Common myeloid progenitor, CD34-positive (primary cell): Measurements from ENCODE around the gene GSX2.

Experiments used
- CTCF ChIA-PET: fragments of 350-600 bp; sonication (Branson Sonifier 250); formaldehyde crosslinking; loops from one replicate; lab custom pipeline; 2021; ENCODE audit warnings: antibody characterized with exemption; lab: Charles Lee
- POLR2A ChIA-PET: fragments of 350-600 bp; sonication (Branson Sonifier 250); formaldehyde crosslinking; loops from one replicate; lab custom pipeline; 2021; ENCODE audit warnings: antibody characterized with exemption; lab: Charles Lee
- DNase-seq, 3 donors: peaks; one replicate each; pipeline versions ENCODE4 v3.0.0 to v3.0.0-alpha.2; 2013
- H3K27ac ChIP-seq, 2 experiments: 1 replicate in 1 of 2; 2 replicates in 1 of 2; pipeline ENCODE4 v1.7.0; 2013; ENCODE audit warnings: inconsistent platforms in 2 of 2, low read length in 2 of 2, mild to moderate bottlenecking in 2 of 2, low read depth in 1 of 2, moderate library complexity in 1 of 2; ENCODE audit not compliant: severe bottlenecking in 2 of 2, insufficient read depth in 1 of 2, poor library complexity in 1 of 2
- H3K27me3 ChIP-seq, 5 experiments: replicated peaks in 2 of 5; 1 replicate in 3 of 5; 2 replicates in 2 of 5; pipeline versions ENCODE4 v1.6.1 to v1.7.0; 2013; ENCODE audit warnings: low read length in 4 of 5, mild to moderate bottlenecking in 2 of 5, moderate library complexity in 2 of 5, inconsistent platforms in 1 of 5; ENCODE audit not compliant: insufficient read depth in 5 of 5, control insufficient read depth in 4 of 5
- H3K36me3 ChIP-seq, 4 experiments: 1 replicate in 2 of 4; 2 replicates in 2 of 4; pipeline versions ENCODE4 v1.6.1 to v1.7.0; 2013; ENCODE audit warnings: low read length in 3 of 4, control low read depth in 1 of 4, mild to moderate bottlenecking in 1 of 4; ENCODE audit not compliant: control insufficient read depth in 4 of 4, insufficient read depth in 4 of 4
- H3K4me1 ChIP-seq, 4 experiments: 1 replicate in 3 of 4; 2 replicates in 1 of 4; pipeline versions ENCODE4 v1.6.1 to v1.7.1; 2013; ENCODE audit warnings: low read length in 3 of 4, mild to moderate bottlenecking in 3 of 4, control low read depth in 1 of 4, inconsistent platforms in 1 of 4, moderate library complexity in 1 of 4; ENCODE audit not compliant: control insufficient read depth in 4 of 4, insufficient read depth in 4 of 4; ENCODE audit errors: control extremely low read depth in 1 of 4
- H3K4me3 ChIP-seq, 7 experiments: 1 replicate in 4 of 7; 2 replicates in 3 of 7; pipeline versions ENCODE4 v1.5.1 to v1.7.0; 2013; ENCODE audit warnings: mild to moderate bottlenecking in 7 of 7, low read length in 6 of 7, moderate library complexity in 6 of 7, inconsistent platforms in 2 of 7, low read depth in 2 of 7, control low read depth in 1 of 7; ENCODE audit not compliant: insufficient read depth in 4 of 7, control insufficient read depth in 1 of 7; ENCODE audit errors: extremely low read depth in 1 of 7
- H3K9me3 ChIP-seq, 5 experiments: 1 replicate in 4 of 5; 2 replicates in 1 of 5; pipeline versions ENCODE4 v1.6.1 to v1.7.1; 2013; ENCODE audit warnings: low read length in 4 of 5, mild to moderate bottlenecking in 2 of 5, inconsistent platforms in 1 of 5, low read depth in 1 of 5, moderate library complexity in 1 of 5; ENCODE audit not compliant: control insufficient read depth in 4 of 5, insufficient read depth in 2 of 5; ENCODE audit errors: control extremely low read depth in 1 of 5
- WGBS: methylation state at CpG from one replicate; pipeline ENCODE4 v1.1.5; 2013; ENCODE audit not compliant: insufficient coverage; 5-methylcytosine and 5-hydroxymethylcytosine counted together

The GSX2 gene

GRCh38 chr4:54073271-54073880 is 26.6 kb upstream of the GSX2 start:
- Histone ChIP-seq H3K9me3 (no peaks in the 10 kb centered on the region), H3K4me1 (no peaks in the 10 kb centered on the region), H3K36me3 (no peaks in the 10 kb centered on the region), H3K27ac (no peak overlapping the region), H3K27me3 (no peaks in the 10 kb centered on the region), H3K4me3 (no peak overlapping the region)
- POLR2A ChIA-PET: interaction anchor here (0.6 to 1.0 kb wide), 3 partner anchors 77 to 1087 kb away, joined by 3 to 4 read pairs (median 3); no protein-coding TSS in a partner anchor
- CTCF ChIA-PET: interaction anchor here (1.4 to 3.7 kb wide), 2 partner anchors 13 to 16 kb away, joined by 5 to 17 read pairs; no protein-coding TSS in a partner anchor
- WGBS: 100% methylated on average over 2 of the region's 2 CpGs
- DNase-seq: no peak

GRCh38 chr4:54074381-54074780 is 25.6 kb upstream of the GSX2 start:
- Histone ChIP-seq H3K27me3 (no peaks in the 10 kb centered on the region), H3K9me3 (no peaks in the 10 kb centered on the region), H3K4me1 (no peaks in the 10 kb centered on the region), H3K36me3 (no peaks in the 10 kb centered on the region), H3K27ac (no peak overlapping the region), H3K4me3 (no peak overlapping the region)
- no peak for DNase-seq
- ChIA-PET CTCF (interaction anchor here (1.4 to 3.7 kb wide), 2 partner anchors 12 to 15 kb away, joined by 5 to 17 read pairs; no protein-coding TSS in a partner anchor), POLR2A (no interaction called here)

GRCh38 chr4:54076673-54077072 is 23.3 kb upstream of the GSX2 start:
- H3K27ac ChIP-seq: no peak overlapping the region
- CTCF ChIA-PET: interaction anchor here (0.7 to 3.7 kb wide), 3 partner anchors 9 to 13 kb away, joined by 3 to 17 read pairs (median 4); no protein-coding TSS in a partner anchor
- POLR2A ChIA-PET: no interaction called here
- no peaks in the 10 kb centered on the region for H3K9me3 ChIP-seq
- H3K27me3 ChIP-seq: no peaks in the 10 kb centered on the region
- H3K4me1 ChIP-seq: no peaks in the 10 kb centered on the region
- H3K4me3 ChIP-seq: no peak overlapping the region
- no peaks in the 10 kb centered on the region for H3K36me3 ChIP-seq
- no peak for DNase-seq

GRCh38 chr4:54077812-54078211 is 22.2 kb upstream of the GSX2 start:
- Histone ChIP-seq H3K4me1 (no peaks in the 10 kb centered on the region), H3K27me3 (no peaks in the 10 kb centered on the region), H3K4me3 (no peak overlapping the region), H3K27ac (no peak overlapping the region), H3K9me3 (no peaks in the 10 kb centered on the region), H3K36me3 (no peaks in the 10 kb centered on the region)
- no peak for DNase-seq
- CTCF ChIA-PET: interaction anchor here (1.3 kb wide), 2 partner anchors 11 to 16 kb away, joined by 3 to 4 read pairs; no protein-coding TSS in a partner anchor
- WGBS: 100% methylated on average over 1 of the region's 1 CpG
- POLR2A ChIA-PET: no interaction called here

- no peaks in the 10 kb centered on the region for H3K36me3 ChIP-seq
- no peak overlapping the region for H3K27ac ChIP-seq
- H3K4me1 ChIP-seq: no peaks in the 10 kb centered on the region
- ChIA-PET POLR2A (no interaction called here), CTCF (no interaction called here)
- H3K9me3 ChIP-seq: no peaks in the 10 kb centered on the region
- no peak overlapping the region for H3K4me3 ChIP-seq
- no peak for DNase-seq
- peaks cover 0 to 2% (median 0%) of the 10 kb centered on the region in 5 experiments for H3K27me3 ChIP-seq
- no CpG with 5 or more reads among the region's 1 CpG for WGBS
Observed at GRCh38 chr4:54082168-54082567, 17.8 kb upstream of the GSX2 start.

- Histone ChIP-seq H3K4me1 (no peaks in the 10 kb centered on the region), H3K36me3 (no peaks in the 10 kb centered on the region), H3K27ac (no peak overlapping the region), H3K9me3 (no peaks in the 10 kb centered on the region), H3K27me3 (peaks cover 0 to 9% (median 5%) of the 10 kb centered on the region in 5 experiments), H3K4me3 (no peak overlapping the region)
- 100% methylated on average over 2 of the region's 3 CpGs for WGBS
- ChIA-PET CTCF (interaction anchor here (0.6 to 2.8 kb wide), 5 partner anchors 8 to 93 kb away, joined by 3 to 17 read pairs (median 3); no protein-coding TSS in a partner anchor), POLR2A (no interaction called here)
- no peak for DNase-seq
Observed at GRCh38 chr4:54085284-54085683, 14.7 kb upstream of the GSX2 start.

- H3K4me1 ChIP-seq: peaks cover 4 to 26% (median 20%) of the 10 kb centered on the region in 4 experiments
- no peak overlapping the region for H3K4me3 ChIP-seq
- POLR2A ChIA-PET: no interaction called here
- DNase-seq: no peak
- CTCF ChIA-PET: interaction anchor here (1.1 to 1.4 kb wide), 5 partner anchors 12 to 136 kb away, joined by 3 to 5 read pairs (median 3); no protein-coding TSS in a partner anchor
- WGBS: no CpG with 5 or more reads among the region's 1 CpG
- no peaks in the 10 kb centered on the region for H3K9me3 ChIP-seq
- no peaks in the 10 kb centered on the region for H3K36me3 ChIP-seq
- no peak overlapping the region for H3K27ac ChIP-seq
- peaks cover 10 to 52% (median 39%) of the 10 kb centered on the region in 5 experiments for H3K27me3 ChIP-seq
Observed at GRCh38 chr4:54089875-54090274, 10.1 kb upstream of the GSX2 start.
